Astrocyte (in vitro differentiated cells and primary cell): ENCODE results near the gene DNAJC5. TPM values are rescaled to one million over a fixed set of nuclear protein-coding genes. Genes with fewer than 3 reads are reported as not detected.

ENCODE experiments used
- DNase-seq: peaks from one replicate; pipeline ENCODE4 v3.0.0-alpha.2; 2010; ENCODE audit warnings: low read depth
- FAIRE-seq: peaks from 2 replicates; lab custom pipeline; 2011; peaks lifted over from hg19 to GRCh38; lab: Jason Lieb, UNC
- H2AFZ ChIP-seq: 2 replicates; pipeline ENCODE4 v1.6.0; 2012; ENCODE audit warnings: low read depth, low read length, inconsistent platforms
- H3K27ac ChIP-seq: 2 replicates; pipeline ENCODE4 v1.5.1; 2011; ENCODE audit warnings: low read depth, low read length, inconsistent platforms
- H3K27me3 ChIP-seq: 2 replicates; pipeline ENCODE4 v1.6.0; 2011; ENCODE audit warnings: low read length, inconsistent platforms; ENCODE audit not compliant: insufficient read depth
- H3K36me3 ChIP-seq: 2 replicates; pipeline ENCODE4 v1.5.1; 2011; ENCODE audit warnings: low read length, inconsistent platforms; ENCODE audit not compliant: insufficient read depth
- H3K4me1 ChIP-seq: 2 replicates; pipeline ENCODE4 v1.5.1; 2011; ENCODE audit warnings: low read length, inconsistent platforms; ENCODE audit not compliant: insufficient read depth
- H3K4me2 ChIP-seq: 2 replicates; pipeline ENCODE4 v1.6.0; 2012; ENCODE audit warnings: low read length, inconsistent platforms
- H3K4me3 ChIP-seq: 2 replicates; pipeline ENCODE4 v1.5.1; 2011; ENCODE audit warnings: low read depth, mild to moderate bottlenecking, low read length, inconsistent platforms; ENCODE audit not compliant: insufficient read depth
- H3K79me2 ChIP-seq: 2 replicates; pipeline ENCODE4 v1.6.0; 2012; ENCODE audit warnings: mild to moderate bottlenecking, low read length, inconsistent platforms; ENCODE audit not compliant: insufficient read depth
- H3K9ac ChIP-seq: 2 replicates; pipeline ENCODE4 v1.6.0; 2012; ENCODE audit warnings: mild to moderate bottlenecking, low read length, inconsistent platforms
- H3K9me3 ChIP-seq: 2 replicates; pipeline ENCODE4 v1.5.1; 2012; ENCODE audit warnings: low read depth, mild to moderate bottlenecking, low read length, inconsistent platforms; ENCODE audit not compliant: insufficient read depth
- H4K20me1 ChIP-seq: 2 replicates; pipeline ENCODE4 v1.6.0; 2012; ENCODE audit warnings: low read length, inconsistent platforms; ENCODE audit not compliant: insufficient read depth
- H3K27ac Mint-ChIP-seq: one replicate; pipeline ENCODE4 v1.8.0; 2021; ENCODE audit warnings: mild to moderate bottlenecking, mixed read lengths; ENCODE audit not compliant: unreplicated experiment
- H3K27me3 Mint-ChIP-seq: one replicate; pipeline ENCODE4 v1.8.0; 2021; ENCODE audit warnings: low read depth, mixed read lengths; ENCODE audit not compliant: unreplicated experiment
- H3K36me3 Mint-ChIP-seq: one replicate; pipeline ENCODE4 v1.8.0; 2021; ENCODE audit warnings: low read depth, mixed read lengths; ENCODE audit not compliant: unreplicated experiment
- H3K4me1 Mint-ChIP-seq: one replicate; pipeline ENCODE4 v1.8.0; 2021; ENCODE audit warnings: low read depth, mixed read lengths; ENCODE audit not compliant: unreplicated experiment
- H3K4me3 Mint-ChIP-seq: one replicate; pipeline ENCODE4 v1.8.0; 2021; ENCODE audit warnings: mild to moderate bottlenecking, moderate library complexity, mixed read lengths; ENCODE audit not compliant: unreplicated experiment
- H3K9me3 Mint-ChIP-seq: one replicate; pipeline ENCODE4 v1.8.0; 2021; ENCODE audit warnings: mild to moderate bottlenecking, mixed read lengths; ENCODE audit not compliant: unreplicated experiment
- CTCF ChIP-seq: IDR thresholded peaks from 2 replicates; pipeline ENCODE4 v1.5.1; 2011; ENCODE audit warnings: low read depth, mild to moderate bottlenecking, inconsistent platforms, low read length, moderate library complexity; ENCODE audit not compliant: insufficient read depth
- EZH2 ChIP-seq: IDR thresholded peaks from 2 replicates; pipeline ENCODE4 v1.6.1; 2012; ENCODE audit warnings: mild to moderate bottlenecking, low read length, inconsistent platforms; ENCODE audit not compliant: insufficient read depth
- total RNA-seq: library from RNA; stranded (reverse); gene quantifications from 2 replicates; pipeline ENCODE4 v1.2.1, GENCODE V29; 2021

Gene DNAJC5
- total RNA-seq, 1 donor from 2014 or later, result 64.6 TPM

- H3K27ac Mint-ChIP-seq, result peak overlapping the region; percentile 43
- Histone ChIP-seq H4K20me1 (peaks cover 65% of the 10 kb centered on the region), H3K9ac (no peak overlapping the region), H3K4me1 (peaks cover 27% of the 10 kb centered on the region), H3K27ac (no peak overlapping the region), H3K4me2 (peak overlapping the region; percentile 97), H3K9me3 (no peaks in the 10 kb centered on the region), H2AFZ (no peak overlapping the region), H3K4me3 (no peak overlapping the region), H3K27me3 (no peaks in the 10 kb centered on the region), H3K36me3 (no peaks in the 10 kb centered on the region), H3K79me2 (peaks cover 71% of the 10 kb centered on the region)
- no peak for FAIRE-seq
- DNase-seq, result no peak
- no peaks in the 10 kb centered on the region for H3K27me3 Mint-ChIP-seq
- no peaks in the 10 kb centered on the region for H3K36me3 Mint-ChIP-seq
- TF ChIP-seq CTCF (no peak), EZH2 (no peak)
- H3K9me3 Mint-ChIP-seq, result no peaks in the 10 kb centered on the region
- H3K4me3 Mint-ChIP-seq, result peak overlapping the region; percentile 86
- H3K4me1 Mint-ChIP-seq, result peaks cover 12% of the 10 kb centered on the region
These were observed 59.0 kb downstream of the DNAJC5 start for GRCh38 chr20:63953764-63954429.

- Histone ChIP-seq H3K4me2 (peak overlapping the region; percentile 97), H3K4me3 (peak overlapping the region; percentile 84), H3K36me3 (no peaks in the 10 kb centered on the region), H3K9me3 (no peaks in the 10 kb centered on the region), H3K27me3 (no peaks in the 10 kb centered on the region), H4K20me1 (peaks cover 50% of the 10 kb centered on the region), H3K4me1 (peaks cover 12% of the 10 kb centered on the region), H3K79me2 (peaks cover 56% of the 10 kb centered on the region), H3K27ac (peak overlapping the region; percentile 72), H2AFZ (peak overlapping the region; percentile 91), H3K9ac (peak overlapping the region; percentile 92)
- H3K27me3 Mint-ChIP-seq, result no peaks in the 10 kb centered on the region
- peak overlapping the region; percentile 86 for H3K4me3 Mint-ChIP-seq
- DNase-seq, result no peak
- TF ChIP-seq CTCF (no peak), EZH2 (no peak)
- no peaks in the 10 kb centered on the region for H3K36me3 Mint-ChIP-seq
- H3K27ac Mint-ChIP-seq, result peak overlapping the region; percentile 41
- peaks cover 12% of the 10 kb centered on the region for H3K4me1 Mint-ChIP-seq
- H3K9me3 Mint-ChIP-seq, result no peaks in the 10 kb centered on the region
- no peak for FAIRE-seq
These were observed 60.4 kb downstream of the DNAJC5 start for GRCh38 chr20:63955281-63955826.
